ENCODE results near the gene NACC2.

DNA sequence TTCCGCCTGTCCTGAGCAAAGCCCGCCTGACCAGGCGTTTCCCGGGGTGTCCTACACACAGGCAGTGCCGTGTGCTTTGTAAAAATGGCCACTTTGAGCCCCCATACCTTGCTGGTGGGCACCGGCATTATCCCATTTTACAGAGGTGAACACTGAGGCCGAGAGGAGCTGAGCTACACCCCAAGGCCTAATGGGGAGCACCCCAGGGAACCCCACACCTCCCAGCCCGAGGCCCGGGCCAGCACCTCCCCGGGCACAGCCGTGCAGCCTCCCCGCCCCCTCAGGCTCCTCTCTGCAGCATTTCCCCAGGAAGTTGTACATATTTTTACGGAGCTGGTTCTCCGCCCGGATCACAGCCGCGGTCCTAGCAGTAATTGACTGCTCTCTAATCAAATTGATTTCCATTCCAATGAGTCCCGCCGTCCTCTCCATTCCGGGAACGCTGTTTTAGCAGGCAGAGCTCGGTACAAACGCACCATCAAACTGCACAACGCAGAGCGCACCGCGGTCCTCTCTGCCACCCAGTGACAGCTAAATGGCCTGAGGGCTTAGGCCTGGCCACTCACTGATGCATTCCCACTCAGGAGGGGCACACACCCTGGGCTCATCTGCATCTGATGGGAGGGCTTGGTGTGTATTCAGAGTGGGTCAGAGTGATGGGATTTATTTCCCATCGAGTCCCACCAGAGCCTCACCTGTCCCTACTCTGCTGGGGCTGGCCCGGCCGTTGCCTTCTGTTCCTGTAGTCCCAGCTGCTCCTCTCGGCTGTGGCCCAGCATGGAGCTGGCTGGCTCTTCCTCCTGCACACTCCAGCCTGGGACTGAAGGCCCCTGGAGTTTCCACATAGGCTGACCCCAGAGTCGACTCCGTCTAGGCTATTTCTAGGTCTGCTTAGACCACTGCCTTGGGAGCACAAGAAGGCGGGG lies 97.7 kb downstream of the NACC2 start:
- TF ChIP-seq, protein P1, sequence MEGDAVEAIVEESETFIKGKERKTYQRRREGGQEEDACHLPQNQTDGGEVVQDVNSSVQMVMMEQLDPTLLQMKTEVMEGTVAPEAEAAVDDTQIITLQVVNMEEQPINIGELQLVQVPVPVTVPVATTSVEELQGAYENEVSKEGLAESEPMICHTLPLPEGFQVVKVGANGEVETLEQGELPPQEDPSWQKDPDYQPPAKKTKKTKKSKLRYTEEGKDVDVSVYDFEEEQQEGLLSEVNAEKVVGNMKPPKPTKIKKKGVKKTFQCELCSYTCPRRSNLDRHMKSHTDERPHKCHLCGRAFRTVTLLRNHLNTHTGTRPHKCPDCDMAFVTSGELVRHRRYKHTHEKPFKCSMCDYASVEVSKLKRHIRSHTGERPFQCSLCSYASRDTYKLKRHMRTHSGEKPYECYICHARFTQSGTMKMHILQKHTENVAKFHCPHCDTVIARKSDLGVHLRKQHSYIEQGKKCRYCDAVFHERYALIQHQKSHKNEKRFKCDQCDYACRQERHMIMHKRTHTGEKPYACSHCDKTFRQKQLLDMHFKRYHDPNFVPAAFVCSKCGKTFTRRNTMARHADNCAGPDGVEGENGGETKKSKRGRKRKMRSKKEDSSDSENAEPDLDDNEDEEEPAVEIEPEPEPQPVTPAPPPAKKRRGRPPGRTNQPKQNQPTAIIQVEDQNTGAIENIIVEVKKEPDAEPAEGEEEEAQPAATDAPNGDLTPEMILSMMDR (IDR thresholded peaks at IDR 0.05) = no peak
- TF ChIP-seq SIN3A (IDR thresholded peaks at IDR 0.05; ENCODE audit: borderline replicate concordance, insufficient read depth, low read depth, low read length) (no peak), POLR2AphosphoS5 (IDR thresholded peaks at IDR 0.05; ENCODE audit: low read depth, low read length) (no peak)
- TF ChIP-seq, protein P2, sequence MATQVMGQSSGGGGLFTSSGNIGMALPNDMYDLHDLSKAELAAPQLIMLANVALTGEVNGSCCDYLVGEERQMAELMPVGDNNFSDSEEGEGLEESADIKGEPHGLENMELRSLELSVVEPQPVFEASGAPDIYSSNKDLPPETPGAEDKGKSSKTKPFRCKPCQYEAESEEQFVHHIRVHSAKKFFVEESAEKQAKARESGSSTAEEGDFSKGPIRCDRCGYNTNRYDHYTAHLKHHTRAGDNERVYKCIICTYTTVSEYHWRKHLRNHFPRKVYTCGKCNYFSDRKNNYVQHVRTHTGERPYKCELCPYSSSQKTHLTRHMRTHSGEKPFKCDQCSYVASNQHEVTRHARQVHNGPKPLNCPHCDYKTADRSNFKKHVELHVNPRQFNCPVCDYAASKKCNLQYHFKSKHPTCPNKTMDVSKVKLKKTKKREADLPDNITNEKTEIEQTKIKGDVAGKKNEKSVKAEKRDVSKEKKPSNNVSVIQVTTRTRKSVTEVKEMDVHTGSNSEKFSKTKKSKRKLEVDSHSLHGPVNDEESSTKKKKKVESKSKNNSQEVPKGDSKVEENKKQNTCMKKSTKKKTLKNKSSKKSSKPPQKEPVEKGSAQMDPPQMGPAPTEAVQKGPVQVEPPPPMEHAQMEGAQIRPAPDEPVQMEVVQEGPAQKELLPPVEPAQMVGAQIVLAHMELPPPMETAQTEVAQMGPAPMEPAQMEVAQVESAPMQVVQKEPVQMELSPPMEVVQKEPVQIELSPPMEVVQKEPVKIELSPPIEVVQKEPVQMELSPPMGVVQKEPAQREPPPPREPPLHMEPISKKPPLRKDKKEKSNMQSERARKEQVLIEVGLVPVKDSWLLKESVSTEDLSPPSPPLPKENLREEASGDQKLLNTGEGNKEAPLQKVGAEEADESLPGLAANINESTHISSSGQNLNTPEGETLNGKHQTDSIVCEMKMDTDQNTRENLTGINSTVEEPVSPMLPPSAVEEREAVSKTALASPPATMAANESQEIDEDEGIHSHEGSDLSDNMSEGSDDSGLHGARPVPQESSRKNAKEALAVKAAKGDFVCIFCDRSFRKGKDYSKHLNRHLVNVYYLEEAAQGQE (IDR thresholded peaks at IDR 0.05; ENCODE audit: insufficient read depth in 1 of 2, low read depth in 2 of 2, low read length in 1 of 2) = no peak
